Measurements from ENCODE around the gene OR8B8. TPM values are rescaled to one million over a fixed set of nuclear protein-coding genes. Genes with fewer than 3 reads are reported as not detected.

The OR8B8 gene
- total RNA-seq, 1 experiment from 2014 or later, result not detected

DNA sequence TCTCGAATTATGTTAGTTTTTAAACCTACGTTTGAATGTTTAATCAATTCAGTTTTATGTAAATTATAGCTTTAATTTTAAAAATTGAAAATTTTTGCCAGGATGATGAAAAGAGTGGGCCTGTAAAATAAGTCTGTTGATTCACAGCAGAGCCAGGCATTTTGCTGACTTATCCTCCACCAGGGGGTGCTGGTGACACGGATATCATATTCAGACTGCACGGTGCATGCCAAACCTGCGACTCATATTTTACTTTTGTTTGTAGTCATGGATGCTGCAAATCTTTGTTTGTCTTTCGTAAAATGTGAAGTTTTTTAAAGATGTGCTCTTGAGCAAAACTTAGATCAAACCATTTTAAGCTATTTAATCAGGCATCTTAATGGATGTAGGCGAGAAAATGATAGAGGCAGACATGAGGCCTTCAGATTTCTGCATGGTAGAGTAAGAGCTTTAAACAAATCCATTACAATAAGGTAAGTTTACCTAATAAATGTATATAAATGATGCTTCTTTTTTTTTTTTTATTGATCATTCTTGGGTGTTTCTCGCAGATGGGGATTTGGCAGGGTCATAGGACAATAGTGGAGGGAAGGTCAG is 43.1 kb downstream of the OR8B8 start:
- peak; percentile 60 for DNase-seq (ENCODE audit: low read depth, low spot score)

More for the DNA sequence above, 43.1 kb downstream of the OR8B8 start:
- H3K4me2 ChIP-seq (ENCODE audit: low read length), result no peak overlapping the region
- H3K9ac ChIP-seq (ENCODE audit: low read length), result no peak overlapping the region
- intact Hi-C loops (cut with micrococcal nuclease), result no loop called here
- H3K27me3 ChIP-seq (ENCODE audit: insufficient read depth, low read length), result peaks cover 29% of the 10 kb centered on the region
- H3K4me3 ChIP-seq (replicated peaks in 1 of 2; ENCODE audit: low read depth in 1 of 2, low read length in 2 of 2), result no peak overlapping the region
- no peaks in the 10 kb centered on the region for H3K36me3 ChIP-seq (ENCODE audit: control insufficient read depth in 1 of 2, insufficient read depth in 2 of 2, low read length in 2 of 2)
- H2AFZ ChIP-seq (ENCODE audit: low read depth, low read length, poor library complexity, severe bottlenecking), result no peak overlapping the region
- CTCF ChIA-PET, result interaction anchor here (0.6 to 1.4 kb wide), 6 partner anchors 9 to 392 kb away, joined by 3 to 8 read pairs (median 3); no protein-coding TSS in a partner anchor
- BruUV-seq (replicated peaks), result no TSS peak
- no peaks in the 10 kb centered on the region for H3K9me3 ChIP-seq (ENCODE audit: control insufficient read depth in 1 of 2, insufficient read depth in 1 of 2, low read depth in 1 of 2, low read length in 2 of 2)
- H3K4me1 ChIP-seq (ENCODE audit: control insufficient read depth in 1 of 2, insufficient read depth in 2 of 2, low read length in 2 of 2), result no peaks in the 10 kb centered on the region
- POLR2A ChIA-PET, result no interaction called here
- H3K27ac ChIP-seq (ENCODE audit: low read depth, low read length), result no peak overlapping the region
- H3K79me2 ChIP-seq (ENCODE audit: insufficient read depth, low read length), result no peaks in the 10 kb centered on the region
- RAD21 ChIA-PET (ENCODE audit: low non-redundant PET in 1 of 2, low total read pairs in 2 of 2, uncharacterized antibody in 2 of 2, unreplicated experiment in 2 of 2), result no interaction called here
- TF ChIP-seq ELF1 (IDR thresholded peaks at IDR 0.05; ENCODE audit: borderline replicate concordance, low read depth) (no peak), SRF (IDR thresholded peaks at IDR 0.05; ENCODE audit: low read depth) (no peak), FOSL1 (IDR thresholded peaks at IDR 0.05; ENCODE audit: low read depth) (no peak), CEBPB (IDR thresholded peaks at IDR 0.05; ENCODE audit: low read depth) (no peak), JUND (IDR thresholded peaks at IDR 0.05) (no peak; the same call in 1 of the 2 replicates), ZFX (IDR thresholded peaks at IDR 0.05) (no peak), RAD21 (IDR thresholded peaks at IDR 0.05; ENCODE audit: low read depth) (peak; percentile 76)
- TF ChIP-seq, protein P1, sequence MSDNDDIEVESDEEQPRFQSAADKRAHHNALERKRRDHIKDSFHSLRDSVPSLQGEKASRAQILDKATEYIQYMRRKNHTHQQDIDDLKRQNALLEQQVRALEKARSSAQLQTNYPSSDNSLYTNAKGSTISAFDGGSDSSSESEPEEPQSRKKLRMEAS (IDR thresholded peaks at IDR 0.05), result no peak
- TF ChIP-seq, protein P2, sequence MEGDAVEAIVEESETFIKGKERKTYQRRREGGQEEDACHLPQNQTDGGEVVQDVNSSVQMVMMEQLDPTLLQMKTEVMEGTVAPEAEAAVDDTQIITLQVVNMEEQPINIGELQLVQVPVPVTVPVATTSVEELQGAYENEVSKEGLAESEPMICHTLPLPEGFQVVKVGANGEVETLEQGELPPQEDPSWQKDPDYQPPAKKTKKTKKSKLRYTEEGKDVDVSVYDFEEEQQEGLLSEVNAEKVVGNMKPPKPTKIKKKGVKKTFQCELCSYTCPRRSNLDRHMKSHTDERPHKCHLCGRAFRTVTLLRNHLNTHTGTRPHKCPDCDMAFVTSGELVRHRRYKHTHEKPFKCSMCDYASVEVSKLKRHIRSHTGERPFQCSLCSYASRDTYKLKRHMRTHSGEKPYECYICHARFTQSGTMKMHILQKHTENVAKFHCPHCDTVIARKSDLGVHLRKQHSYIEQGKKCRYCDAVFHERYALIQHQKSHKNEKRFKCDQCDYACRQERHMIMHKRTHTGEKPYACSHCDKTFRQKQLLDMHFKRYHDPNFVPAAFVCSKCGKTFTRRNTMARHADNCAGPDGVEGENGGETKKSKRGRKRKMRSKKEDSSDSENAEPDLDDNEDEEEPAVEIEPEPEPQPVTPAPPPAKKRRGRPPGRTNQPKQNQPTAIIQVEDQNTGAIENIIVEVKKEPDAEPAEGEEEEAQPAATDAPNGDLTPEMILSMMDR (IDR thresholded peaks at IDR 0.05 in 2 of 3, conservative IDR thresholded peaks at IDR 0.05 in 1 of 3; ENCODE audit: borderline replicate concordance in 1 of 3, insufficient read depth in 1 of 3, low read depth in 2 of 3, low read length in 2 of 3), result peak; percentile 72 to 86 (median 84)
- H4K20me1 ChIP-seq (ENCODE audit: insufficient read depth), result no peaks in the 10 kb centered on the region
- no peaks in the 10 kb centered on the region for H3K9me2 ChIP-seq (ENCODE audit: insufficient read depth)
- ATAC-seq, result peak; percentile 95

All from HCT116 (cell line).